Tibial nerve (tissue), 4 donors: ENCODE results near the gene EPHA3.

Experiments used
- CTCF ChIP-seq, 5 experiments: fragments of 200-600 bp in 3 of 5; fragments of 450-650 bp in 2 of 5; sonication (generic) in 3 of 5; IDR thresholded peaks; one replicate each; pipeline ENCODE4 v1.5.1; 2016 to 2019; ENCODE audit warnings: antibody characterized with exemption in 5 of 5, mild to moderate bottlenecking in 3 of 5, moderate library complexity in 2 of 5
- EP300 ChIP-seq, 2 donors: sonication (generic); formaldehyde crosslinking; IDR thresholded peaks; one replicate each; pipeline ENCODE4 v1.6.1; 2017; ENCODE audit warnings: antibody characterized with exemption in 2 of 2, mild to moderate bottlenecking in 1 of 2
- POLR2A ChIP-seq, 2 donors: fragments of 450-650 bp; IDR thresholded peaks; one replicate each; pipeline ENCODE4 v1.6.1; 2017; ENCODE audit warnings: antibody characterized with exemption in 2 of 2, mild to moderate bottlenecking in 2 of 2, moderate library complexity in 2 of 2

- TF ChIP-seq CTCF (IDR thresholded peaks at IDR 0.05) (no peak), EP300 (IDR thresholded peaks at IDR 0.05) (no peak), POLR2A (IDR thresholded peaks at IDR 0.05) (no peak)
Observed at GRCh38 chr3:89527736-89528305, 420.4 kb downstream of the EPHA3 start.
